DMS114 treated with DMSO at 0.1 percent for 48 hours (cell line): Measurements from ENCODE around the gene GOLM1.

Source experiments
- DNase-seq: peaks from one replicate; lab custom pipeline; 2025; ENCODE audit not compliant: unreplicated experiment; lab: John Stamatoyannopoulos, UW

GOLM1 gene

DNA sequence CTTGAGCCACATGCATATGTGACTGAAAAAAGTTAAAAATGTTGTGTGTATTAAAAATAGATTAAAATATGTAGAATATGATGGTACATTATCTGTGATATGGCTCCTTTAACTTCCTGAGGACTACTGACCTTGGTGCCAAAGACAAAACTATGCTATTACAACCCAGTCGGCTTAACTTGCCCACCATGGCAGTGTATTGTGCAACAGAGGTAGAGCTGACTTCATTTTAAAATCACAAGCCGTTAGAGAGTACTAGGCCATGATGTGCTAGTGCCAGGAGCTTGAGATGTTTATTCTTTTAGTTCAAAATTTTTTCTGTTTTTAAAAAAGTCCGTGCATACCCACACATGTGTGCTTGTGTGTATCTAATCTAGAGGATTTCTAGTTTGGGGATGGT is 112.1 kb downstream of the GOLM1 start:
- DNase-seq = no peak

DNA sequence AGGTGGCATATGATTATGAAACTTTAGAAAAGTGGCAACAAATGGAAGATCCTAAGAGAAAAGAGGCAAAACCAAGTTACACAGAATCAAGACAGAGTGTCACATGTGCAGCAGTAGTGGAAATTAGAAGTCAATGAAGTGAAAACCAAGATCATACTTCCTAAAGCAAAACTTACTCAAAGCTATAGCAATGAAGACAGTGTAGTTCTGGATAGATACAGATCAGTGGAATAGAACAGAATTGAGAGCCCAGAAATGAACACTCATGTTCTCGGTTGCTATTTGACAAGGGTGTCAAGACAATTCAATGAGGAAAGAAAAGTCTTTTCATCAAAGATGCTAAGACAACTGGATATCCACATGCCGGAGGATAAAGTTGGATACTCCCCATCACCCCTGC is 114.9 kb downstream of the GOLM1 start:
- no peak for DNase-seq

DNA sequence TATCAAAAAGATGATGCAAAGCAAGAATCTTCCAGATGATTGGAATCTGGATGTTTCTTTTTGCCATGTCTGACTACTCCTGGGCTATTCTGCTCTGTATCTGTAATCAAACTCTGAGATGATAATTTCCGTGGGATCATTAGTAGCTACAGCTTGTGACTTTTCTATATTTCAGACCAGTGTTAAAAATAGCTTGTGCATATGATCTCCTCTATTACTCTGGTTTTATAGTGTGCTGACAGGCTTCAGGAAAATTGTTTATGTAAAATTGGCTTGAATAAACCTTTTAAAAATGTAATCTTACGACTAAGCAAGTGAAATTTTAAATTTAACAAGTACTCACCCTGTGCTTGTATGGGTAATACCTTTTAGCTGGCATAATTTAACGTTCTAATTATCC is 118.0 kb downstream of the GOLM1 start:
- no peak for DNase-seq

DNA sequence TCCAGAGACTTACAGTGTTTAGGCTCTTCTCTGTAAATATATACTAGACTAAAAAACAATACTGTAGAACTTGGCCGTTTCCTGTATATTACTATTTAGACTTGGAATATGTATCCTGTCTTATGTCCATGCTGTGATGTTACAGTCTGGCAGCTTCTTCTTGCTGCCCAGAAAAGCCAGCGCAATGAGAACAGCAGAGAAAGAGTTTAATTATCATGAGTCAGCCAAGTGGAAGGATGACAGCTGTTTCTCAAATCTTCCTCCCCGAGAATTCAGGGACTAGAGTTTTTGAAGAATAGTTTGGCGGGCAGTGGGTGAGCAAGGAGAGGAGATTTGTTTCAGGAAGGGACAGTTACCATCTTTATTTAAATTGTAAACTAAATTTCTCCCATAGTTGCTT is 120.9 kb downstream of the GOLM1 start:
- no peak for DNase-seq
